Fibroblast of lung (primary cell): Measurements from ENCODE around the gene RMND1. TPM values are rescaled to one million over a fixed set of nuclear protein-coding genes. Genes with fewer than 3 reads are reported as not detected.

Source experiments
- DNase-seq, 2 donors: peaks; one replicate each; pipeline versions ENCODE4 v3.0.0 to v3.0.0-alpha.2; 2010; ENCODE audit warnings: low read depth in 2 of 2
- H2AFZ ChIP-seq: 2 replicates; pipeline ENCODE4 v1.5.1; 2012; ENCODE audit warnings: low read length, control low read depth, inconsistent platforms
- H3K27ac ChIP-seq: 2 replicates; pipeline ENCODE4 v1.5.1; 2011; ENCODE audit warnings: low read length, control low read depth; ENCODE audit not compliant: insufficient read depth
- H3K27me3 ChIP-seq: 2 replicates; pipeline ENCODE4 v1.5.1; 2011; ENCODE audit warnings: mild to moderate bottlenecking, low read length; ENCODE audit not compliant: control insufficient read depth, insufficient read depth
- H3K36me3 ChIP-seq: 2 replicates; pipeline ENCODE4 v1.5.1; 2011; ENCODE audit warnings: low read length; ENCODE audit not compliant: control insufficient read depth, insufficient read depth
- H3K4me1 ChIP-seq: 2 replicates; pipeline ENCODE4 v1.5.1; 2011; ENCODE audit warnings: low read length; ENCODE audit not compliant: control insufficient read depth, insufficient read depth; ENCODE audit errors: extremely low read depth
- H3K4me2 ChIP-seq: 2 replicates; pipeline ENCODE4 v1.5.1; 2011; ENCODE audit warnings: low read length, control low read depth; ENCODE audit not compliant: insufficient read depth; ENCODE audit errors: extremely low read depth
- H3K4me3 ChIP-seq, 4 experiments: fragments of 200-600 bp in 1 of 4; sonication (generic) in 1 of 4; replicated peaks in 1 of 4; 2 replicates each; pipeline ENCODE4 v1.5.1; 2011 to 2016; ENCODE audit warnings: low read length in 4 of 4, low read depth in 3 of 4, mild to moderate bottlenecking in 3 of 4, control low read depth in 2 of 4, inconsistent platforms in 1 of 4, mixed read lengths in 1 of 4; ENCODE audit not compliant: insufficient read depth in 1 of 4; ENCODE audit errors: control extremely low read depth in 1 of 4
- H3K79me2 ChIP-seq: 2 replicates; pipeline ENCODE4 v1.5.1; 2012; ENCODE audit warnings: mild to moderate bottlenecking, low read length, inconsistent platforms; ENCODE audit not compliant: control insufficient read depth, insufficient read depth
- H3K9ac ChIP-seq: 2 replicates; pipeline ENCODE4 v1.5.1; 2011; ENCODE audit warnings: mild to moderate bottlenecking, low read length, control low read depth; ENCODE audit not compliant: insufficient read depth
- H3K9me3 ChIP-seq: 2 replicates; pipeline ENCODE4 v1.5.1; 2012; ENCODE audit warnings: low read depth, low read length; ENCODE audit not compliant: control insufficient read depth, insufficient read depth
- H4K20me1 ChIP-seq: 2 replicates; pipeline ENCODE4 v1.5.1; 2011; ENCODE audit warnings: low read length; ENCODE audit not compliant: control insufficient read depth, insufficient read depth; ENCODE audit errors: extremely low read depth
- EZH2 ChIP-seq: IDR thresholded peaks from 2 replicates; pipeline ENCODE4 v1.5.1; 2012; ENCODE audit warnings: low read length, control low read depth, mild to moderate bottlenecking; ENCODE audit errors: missing control alignments
- polyA plus RNA-seq, 2 donors: library from polyadenylated mRNA; depleted of rRNA in 1 of 2; stranded (reverse) in 1 of 2; unstranded in 1 of 2; fragments of >200 nt; gene quantifications; 2 replicates each; pipeline ENCODE4 v1.2.1, GENCODE V29; 2011 to 2012; ENCODE audit warnings: missing spikeins in 1 of 2
- total RNA-seq: library from RNA; depleted of rRNA; stranded (reverse); fragments of >200 nt; gene quantifications from 2 replicates; pipeline ENCODE4 v1.2.1, GENCODE V29; 2014
- TF ChIP-seq, protein P1 (sequence below), 2 donors: IDR thresholded peaks in 1 of 2; conservative IDR thresholded peaks in 1 of 2; 1 replicate in 1 of 2; 2 replicates in 1 of 2; pipeline ENCODE4 v1.5.1; 2011 to 2012; ENCODE audit warnings: low read length in 2 of 2, control low read depth in 1 of 2, inconsistent platforms in 1 of 2, low read depth in 1 of 2, mild to moderate bottlenecking in 1 of 2

The RMND1 gene
- total and polyA plus RNA-seq, 2 donors (not counting 1 experiment from before 2014, with no cell fraction given): 21.5 to 58.3 TPM

DNA sequence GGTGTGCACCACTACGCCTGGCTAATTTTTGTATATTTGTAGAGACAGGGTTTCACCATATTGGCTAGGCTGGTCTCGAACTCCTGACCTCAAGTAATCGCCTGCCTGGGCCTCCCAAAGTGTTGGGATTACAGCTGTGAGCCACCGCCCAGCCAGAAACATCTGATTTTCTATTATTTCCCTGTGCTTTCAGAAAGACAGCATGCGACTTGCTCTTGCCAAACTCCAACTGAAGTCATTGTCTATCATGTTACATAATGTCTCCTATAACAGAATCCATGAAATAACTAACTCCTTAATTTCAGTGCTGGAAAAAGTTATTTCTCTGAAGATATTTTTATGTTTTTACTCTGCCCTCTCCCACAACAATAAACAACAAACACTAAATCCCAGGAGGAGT is 8.5 kb downstream of the RMND1 start:
- Histone ChIP-seq H3K27me3 (no peaks in the 10 kb centered on the region), H3K4me1 (peaks cover 9% of the 10 kb centered on the region), H3K4me2 (no peak overlapping the region), H4K20me1 (no peaks in the 10 kb centered on the region), H3K4me3 (no peak overlapping the region), H3K9me3 (no peaks in the 10 kb centered on the region), H2AFZ (no peak overlapping the region), H3K9ac (no peak overlapping the region), H3K27ac (no peak overlapping the region), H3K36me3 (no peaks in the 10 kb centered on the region), H3K79me2 (peaks cover 35% of the 10 kb centered on the region)
- no peak for TF ChIP-seq EZH2
- TF ChIP-seq, protein P1, sequence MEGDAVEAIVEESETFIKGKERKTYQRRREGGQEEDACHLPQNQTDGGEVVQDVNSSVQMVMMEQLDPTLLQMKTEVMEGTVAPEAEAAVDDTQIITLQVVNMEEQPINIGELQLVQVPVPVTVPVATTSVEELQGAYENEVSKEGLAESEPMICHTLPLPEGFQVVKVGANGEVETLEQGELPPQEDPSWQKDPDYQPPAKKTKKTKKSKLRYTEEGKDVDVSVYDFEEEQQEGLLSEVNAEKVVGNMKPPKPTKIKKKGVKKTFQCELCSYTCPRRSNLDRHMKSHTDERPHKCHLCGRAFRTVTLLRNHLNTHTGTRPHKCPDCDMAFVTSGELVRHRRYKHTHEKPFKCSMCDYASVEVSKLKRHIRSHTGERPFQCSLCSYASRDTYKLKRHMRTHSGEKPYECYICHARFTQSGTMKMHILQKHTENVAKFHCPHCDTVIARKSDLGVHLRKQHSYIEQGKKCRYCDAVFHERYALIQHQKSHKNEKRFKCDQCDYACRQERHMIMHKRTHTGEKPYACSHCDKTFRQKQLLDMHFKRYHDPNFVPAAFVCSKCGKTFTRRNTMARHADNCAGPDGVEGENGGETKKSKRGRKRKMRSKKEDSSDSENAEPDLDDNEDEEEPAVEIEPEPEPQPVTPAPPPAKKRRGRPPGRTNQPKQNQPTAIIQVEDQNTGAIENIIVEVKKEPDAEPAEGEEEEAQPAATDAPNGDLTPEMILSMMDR (conservative IDR thresholded peaks at IDR 0.05 in 1 of 2, IDR thresholded peaks at IDR 0.05 in 1 of 2; ENCODE audit: low read depth in 1 of 2, low read length in 2 of 2): no peak
- no peak for DNase-seq

DNA sequence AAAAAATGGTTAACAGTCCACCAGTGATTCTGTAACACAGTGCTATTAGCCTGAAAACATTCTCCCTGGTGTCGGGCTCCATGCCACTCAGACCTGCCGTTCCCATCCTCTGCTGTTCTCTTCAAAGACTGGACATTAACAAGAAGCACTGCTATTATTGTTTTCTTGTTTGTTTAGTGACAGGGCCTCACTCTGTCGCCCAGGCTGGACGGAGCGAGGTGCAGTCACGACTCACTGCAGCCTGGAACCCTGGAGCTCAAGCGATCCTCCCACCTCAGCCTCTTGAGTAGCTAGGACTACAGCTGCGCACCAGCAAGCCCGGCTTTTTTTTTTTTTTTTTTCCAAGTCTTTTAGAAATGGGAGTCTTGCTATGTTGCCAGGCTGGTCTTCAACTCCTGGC is 9.6 kb downstream of the RMND1 start:
- no peak for DNase-seq
- Histone ChIP-seq H3K4me3 (no peak overlapping the region), H3K9me3 (no peaks in the 10 kb centered on the region), H3K4me1 (peaks cover 10% of the 10 kb centered on the region), H2AFZ (no peak overlapping the region), H4K20me1 (no peaks in the 10 kb centered on the region), H3K27ac (no peak overlapping the region), H3K9ac (no peak overlapping the region), H3K27me3 (no peaks in the 10 kb centered on the region), H3K4me2 (no peak overlapping the region), H3K36me3 (no peaks in the 10 kb centered on the region), H3K79me2 (peaks cover 33% of the 10 kb centered on the region)
- TF ChIP-seq, protein P1 (conservative IDR thresholded peaks at IDR 0.05 in 1 of 2, IDR thresholded peaks at IDR 0.05 in 1 of 2; ENCODE audit: low read depth in 1 of 2, low read length in 2 of 2): no peak
- no peak for TF ChIP-seq EZH2

DNA sequence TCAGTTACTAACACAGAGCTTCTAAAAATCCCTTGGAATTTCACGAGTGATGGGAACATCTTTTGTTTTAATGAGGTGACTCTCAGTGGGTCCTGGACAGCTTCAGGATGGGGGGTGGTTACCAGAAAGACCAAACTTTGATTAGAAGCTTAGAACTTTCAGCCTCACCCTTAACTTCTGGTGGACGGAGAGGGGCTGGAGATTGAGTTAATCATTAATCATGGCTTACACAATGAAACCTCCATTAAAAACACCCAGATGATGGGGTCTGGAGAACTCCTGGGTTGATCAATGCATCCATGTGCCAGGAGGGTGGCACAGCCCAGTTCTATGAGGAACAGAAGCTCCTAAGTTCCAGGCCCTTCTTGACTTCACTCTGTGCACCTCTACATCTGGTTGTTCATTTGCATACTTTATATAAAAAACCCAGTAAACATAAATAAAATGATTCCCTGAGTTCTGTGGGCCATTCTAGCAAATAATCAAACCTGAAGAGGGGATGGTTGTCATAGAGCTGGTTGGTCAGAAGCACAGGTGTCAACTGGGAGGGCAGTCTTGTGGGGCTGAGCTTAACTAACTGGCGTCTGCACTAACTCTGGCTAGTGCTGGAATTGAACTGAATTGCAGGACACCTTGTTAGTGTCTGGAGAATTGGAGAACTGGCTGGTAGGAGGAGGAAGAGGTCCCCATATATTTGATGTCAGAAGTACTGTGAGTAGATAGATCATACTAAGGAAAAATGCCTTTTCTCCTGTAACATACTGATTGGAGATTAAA is 10.3 kb downstream of the RMND1 start:
- DNase-seq: no peak
- Histone ChIP-seq H3K4me1 (peaks cover 8% of the 10 kb centered on the region), H3K79me2 (peaks cover 29% of the 10 kb centered on the region), H3K36me3 (no peaks in the 10 kb centered on the region), H3K4me2 (no peak overlapping the region), H3K9ac (no peak overlapping the region), H4K20me1 (no peaks in the 10 kb centered on the region), H3K27ac (no peak overlapping the region), H3K4me3 (no peak overlapping the region), H2AFZ (no peak overlapping the region), H3K27me3 (no peaks in the 10 kb centered on the region), H3K9me3 (no peaks in the 10 kb centered on the region)
- TF ChIP-seq EZH2: no peak
- TF ChIP-seq, protein P1 (conservative IDR thresholded peaks at IDR 0.05 in 1 of 2, IDR thresholded peaks at IDR 0.05 in 1 of 2; ENCODE audit: low read depth in 1 of 2, low read length in 2 of 2): no peak
